SH-SY5Y (cell line): ENCODE data around the gene BRMS1L.

Experiments
- GATA2 ChIP-seq: IDR thresholded peaks from 2 replicates; pipeline ENCODE4 v1.6.1; 2011; ENCODE audit warnings: mild to moderate bottlenecking, low read depth, low read length
- GATA3 ChIP-seq: IDR thresholded peaks from 2 replicates; pipeline ENCODE4 v1.6.1; 2011; ENCODE audit warnings: low read depth, mild to moderate bottlenecking, low read length, moderate library complexity

Gene BRMS1L

GRCh38 chr14:35810963-35811362, 15.2 kb upstream of the BRMS1L start:
- TF ChIP-seq GATA2 (no peak), GATA3 (no peak)

- TF ChIP-seq GATA2 (no peak), GATA3 (no peak)
These were observed 11.7 kb upstream of the BRMS1L start for GRCh38 chr14:35814371-35815005.

- no peak for TF ChIP-seq GATA3
- no peak for TF ChIP-seq GATA2
These were observed 7.6 kb upstream of the BRMS1L start for GRCh38 chr14:35818346-35819115.

- TF ChIP-seq GATA3 (no peak), GATA2 (no peak)
These were observed 6.3 kb upstream of the BRMS1L start for GRCh38 chr14:35819591-35820540.

GRCh38 chr14:35821564-35822411, 4.3 kb upstream of the BRMS1L start:
- TF ChIP-seq GATA3 (no peak), GATA2 (no peak)

- TF ChIP-seq GATA3 (no peak), GATA2 (no peak)
These were observed 3.6 kb upstream of the BRMS1L start for GRCh38 chr14:35822501-35822900.

- TF ChIP-seq GATA3 (no peak), GATA2 (0 out of 2 replicates have a peak, but pooled peaks have one; percentile 8)
These were observed 245 bp upstream of the BRMS1L start for GRCh38 chr14:35825968-35826217.

GRCh38 chr14:35826952-35827416, 846 bp downstream of the BRMS1L start:
- no peak for TF ChIP-seq GATA3
- no peak for TF ChIP-seq GATA2

- no peak for TF ChIP-seq GATA3
- TF ChIP-seq GATA2 = no peak
These were observed 1.7 kb downstream of the BRMS1L start for GRCh38 chr14:35827678-35828472.

- TF ChIP-seq GATA3 (no peak), GATA2 (no peak)
These were observed 3.3 kb downstream of the BRMS1L start for GRCh38 chr14:35829449-35829848.

- TF ChIP-seq GATA3 (no peak), GATA2 (no peak)
These were observed 9.3 kb downstream of the BRMS1L start for GRCh38 chr14:35835208-35835982.

- TF ChIP-seq GATA3 (no peak), GATA2 (no peak)
These were observed 18.4 kb downstream of the BRMS1L start for GRCh38 chr14:35844494-35844893.
